Measurements from ENCODE around the gene CYTH1.

Gene CYTH1, protein sequence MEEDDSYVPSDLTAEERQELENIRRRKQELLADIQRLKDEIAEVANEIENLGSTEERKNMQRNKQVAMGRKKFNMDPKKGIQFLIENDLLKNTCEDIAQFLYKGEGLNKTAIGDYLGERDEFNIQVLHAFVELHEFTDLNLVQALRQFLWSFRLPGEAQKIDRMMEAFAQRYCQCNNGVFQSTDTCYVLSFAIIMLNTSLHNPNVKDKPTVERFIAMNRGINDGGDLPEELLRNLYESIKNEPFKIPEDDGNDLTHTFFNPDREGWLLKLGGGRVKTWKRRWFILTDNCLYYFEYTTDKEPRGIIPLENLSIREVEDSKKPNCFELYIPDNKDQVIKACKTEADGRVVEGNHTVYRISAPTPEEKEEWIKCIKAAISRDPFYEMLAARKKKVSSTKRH

DNA sequence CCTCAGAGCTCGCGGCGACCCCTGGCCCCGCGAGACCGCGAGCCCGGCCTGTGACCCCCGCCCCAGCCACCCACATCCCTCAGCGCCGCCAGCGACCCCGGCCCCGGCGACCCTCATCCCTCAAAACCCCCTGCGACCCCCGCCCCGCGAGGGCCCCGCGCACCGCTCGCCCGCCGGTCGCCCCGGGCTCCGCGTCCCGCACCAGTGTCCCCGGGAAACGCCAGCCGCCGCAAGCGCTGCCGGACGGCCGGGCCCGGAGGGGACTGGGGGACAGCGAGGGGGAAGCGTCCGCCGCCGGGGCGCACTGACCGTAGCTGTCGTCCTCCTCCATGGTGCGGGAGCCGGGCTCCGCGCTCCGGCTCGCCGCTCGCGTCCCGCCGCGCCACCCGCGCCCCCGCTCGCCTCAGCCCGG lies at the start of gene CYTH1:
TSS of gene CYTH1 (minus strand) at position 381 of the 412 bp plus-strand sequence. CDS start at position 331, 50 bp downstream.
- DNase-seq (ENCODE audit: low read depth in 3 of 3): no peak

DNA sequence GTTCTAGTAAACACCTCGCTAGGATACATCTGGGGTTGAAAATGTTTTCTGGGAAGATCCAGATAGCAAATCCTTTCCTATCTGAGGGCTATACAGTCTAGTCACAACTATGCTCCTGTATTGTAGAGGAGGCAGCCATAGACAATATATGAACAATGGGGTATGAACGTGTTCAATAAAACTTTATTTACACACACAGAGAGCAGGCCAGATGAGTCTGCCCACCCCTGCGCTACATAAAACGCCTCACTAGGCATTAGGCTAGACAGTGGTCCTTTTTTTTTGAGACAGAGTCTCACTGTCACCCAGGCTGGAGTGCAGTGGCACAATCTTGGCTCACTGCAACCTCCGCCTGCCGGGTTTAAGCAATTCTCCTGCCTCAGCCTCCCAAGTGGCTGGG lies 47.4 kb upstream of the CYTH1 start:
- DNase-seq (ENCODE audit: low read depth in 3 of 3): no peak

DNA sequence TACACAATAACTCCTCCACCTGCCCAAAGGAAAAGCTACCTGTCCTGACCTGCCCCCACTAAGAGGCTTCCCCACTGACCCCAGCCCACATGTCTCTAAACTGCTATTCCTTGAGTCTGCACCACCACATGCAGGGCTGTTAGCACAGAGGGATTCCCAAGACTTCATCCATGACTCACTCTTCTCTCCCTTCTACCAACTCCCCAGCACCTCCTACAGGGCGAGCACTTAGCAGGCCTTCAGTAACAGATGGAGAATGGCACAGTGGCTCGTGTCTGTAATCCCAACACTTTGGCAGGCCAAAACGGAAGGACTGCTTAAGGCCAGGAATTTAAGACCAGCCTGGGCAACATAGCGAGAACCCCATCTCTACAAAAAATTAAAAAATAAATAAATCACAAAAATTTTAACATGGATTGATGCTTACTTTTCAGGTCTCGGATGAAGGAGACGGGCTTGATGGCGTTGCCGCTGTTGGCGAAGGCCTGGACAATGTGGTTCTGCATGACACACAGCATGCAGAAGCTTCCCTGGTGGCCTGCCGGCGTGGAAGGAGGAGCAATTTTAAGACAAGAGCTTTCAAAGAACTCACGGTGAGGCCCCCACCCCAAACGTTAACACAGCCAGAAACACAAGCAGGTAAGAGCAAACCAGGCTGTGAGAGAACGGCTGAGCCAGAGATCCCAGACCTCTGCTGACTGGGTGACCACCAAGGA lies 46.6 kb upstream of the CYTH1 start:
- DNase-seq (ENCODE audit: low read depth in 3 of 3): no peak

- no peak for DNase-seq (ENCODE audit: low read depth in 3 of 3)
Measured at GRCh38 chr17:78826836-78827509, 44.9 kb upstream of the CYTH1 start.

GRCh38 chr17:78826421-78826820 lies 44.3 kb upstream of the CYTH1 start:
- no peak for DNase-seq (ENCODE audit: low read depth in 3 of 3)

GRCh38 chr17:78825696-78826095 lies 43.6 kb upstream of the CYTH1 start:
- no peak for DNase-seq (ENCODE audit: low read depth in 3 of 3)

DNA sequence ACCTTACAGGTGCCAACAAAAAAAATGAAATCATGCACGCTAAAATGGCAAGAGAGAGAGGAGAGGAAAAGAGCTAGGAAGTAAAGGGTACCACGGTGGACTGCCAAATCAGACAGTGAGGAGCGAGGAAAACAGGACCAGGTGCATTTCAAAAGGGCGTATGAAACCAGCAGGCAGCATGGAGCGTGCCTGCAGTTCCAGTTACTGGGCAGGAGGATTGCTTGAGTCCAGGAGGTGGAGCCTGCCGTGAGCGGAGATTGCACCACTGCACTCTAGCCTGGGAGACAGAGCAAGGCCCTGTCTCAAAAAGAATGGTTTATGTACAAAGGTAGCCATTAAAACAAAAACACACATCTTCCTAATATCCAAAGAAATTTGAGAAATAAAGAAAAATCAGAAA lies 42.2 kb upstream of the CYTH1 start:
- DNase-seq (ENCODE audit: low read depth in 3 of 3): no peak

DNA sequence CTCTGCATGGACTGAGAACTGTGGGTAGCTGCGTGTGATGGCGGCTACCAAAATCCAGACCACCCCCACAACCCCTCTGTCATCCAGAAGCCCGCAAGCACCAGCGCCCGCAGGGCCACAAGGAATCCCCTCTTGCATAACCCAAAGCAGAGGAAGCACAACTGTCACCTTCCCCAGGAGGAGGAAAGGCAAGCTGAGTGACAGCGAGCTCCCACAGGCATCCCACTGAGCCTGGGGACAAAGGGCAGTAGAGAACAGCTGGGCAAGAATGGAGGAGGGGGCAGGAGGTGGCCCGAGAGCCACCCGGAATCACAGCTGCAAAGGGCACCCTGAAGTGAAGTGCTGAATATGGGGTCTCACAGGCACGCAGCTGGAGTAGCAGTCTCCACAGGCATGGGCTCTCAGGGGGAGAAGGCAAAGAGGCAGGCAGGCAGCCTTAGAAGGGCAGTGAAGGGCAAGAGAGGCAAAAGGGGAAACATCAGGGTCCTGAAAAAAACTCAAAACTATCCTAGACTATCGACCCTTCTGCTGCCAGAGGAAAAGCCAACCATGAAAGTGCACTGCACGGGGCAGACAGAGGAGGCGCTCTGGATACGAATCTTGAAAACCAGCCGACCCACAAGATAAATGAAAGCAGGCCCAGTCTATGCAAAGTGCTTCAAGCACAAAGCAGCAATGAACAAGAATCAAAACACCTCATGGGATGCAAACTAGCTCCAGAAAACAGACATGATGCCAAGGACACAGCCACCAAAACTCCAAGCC lies 41.4 kb upstream of the CYTH1 start:
- DNase-seq (ENCODE audit: low read depth in 3 of 3): no peak

GRCh38 chr17:78822552-78822951 lies 40.5 kb upstream of the CYTH1 start:
- no peak for DNase-seq (ENCODE audit: low read depth in 3 of 3)

DNA sequence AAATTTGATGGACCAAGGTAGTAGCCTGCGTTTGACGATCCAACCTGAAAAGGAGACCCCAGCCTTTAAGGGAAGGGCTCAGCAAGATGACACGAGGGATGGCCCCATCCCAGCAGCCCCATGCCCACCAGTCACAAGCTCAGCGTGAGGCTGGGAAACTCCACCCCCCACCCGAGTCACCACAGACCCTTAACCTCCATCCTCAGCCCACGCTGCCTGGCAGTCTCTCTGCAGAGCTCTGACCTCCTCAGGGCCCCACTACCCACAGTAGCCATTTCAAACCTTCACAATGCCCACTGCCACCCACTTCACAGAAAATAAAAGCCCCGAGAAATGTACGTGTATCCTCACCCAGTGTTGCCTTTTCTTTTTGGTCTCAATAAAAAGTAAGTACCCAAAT lies 39.9 kb upstream of the CYTH1 start:
- no peak for DNase-seq (ENCODE audit: low read depth in 3 of 3)

DNA sequence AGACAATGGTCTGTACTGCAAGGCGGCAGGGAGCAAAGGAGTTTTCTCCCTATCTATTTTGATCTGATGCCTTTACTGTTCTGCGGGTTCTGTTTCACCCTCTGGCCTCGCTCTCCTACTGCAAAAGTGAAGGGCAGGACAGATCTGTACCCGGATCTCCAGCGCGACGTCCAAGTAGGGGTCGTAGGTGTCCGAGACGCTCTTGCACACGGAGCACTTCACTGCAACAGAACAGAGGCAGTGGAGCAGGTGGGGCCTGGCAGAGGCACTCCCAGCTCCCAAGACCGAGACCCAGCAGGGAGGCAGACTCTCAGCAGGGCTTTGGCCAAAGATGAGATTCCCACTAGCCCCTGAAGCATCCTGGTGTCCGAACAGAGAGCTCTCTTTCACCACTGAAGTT lies 38.8 kb upstream of the CYTH1 start:
- DNase-seq (ENCODE audit: low read depth in 3 of 3): no peak

DNA sequence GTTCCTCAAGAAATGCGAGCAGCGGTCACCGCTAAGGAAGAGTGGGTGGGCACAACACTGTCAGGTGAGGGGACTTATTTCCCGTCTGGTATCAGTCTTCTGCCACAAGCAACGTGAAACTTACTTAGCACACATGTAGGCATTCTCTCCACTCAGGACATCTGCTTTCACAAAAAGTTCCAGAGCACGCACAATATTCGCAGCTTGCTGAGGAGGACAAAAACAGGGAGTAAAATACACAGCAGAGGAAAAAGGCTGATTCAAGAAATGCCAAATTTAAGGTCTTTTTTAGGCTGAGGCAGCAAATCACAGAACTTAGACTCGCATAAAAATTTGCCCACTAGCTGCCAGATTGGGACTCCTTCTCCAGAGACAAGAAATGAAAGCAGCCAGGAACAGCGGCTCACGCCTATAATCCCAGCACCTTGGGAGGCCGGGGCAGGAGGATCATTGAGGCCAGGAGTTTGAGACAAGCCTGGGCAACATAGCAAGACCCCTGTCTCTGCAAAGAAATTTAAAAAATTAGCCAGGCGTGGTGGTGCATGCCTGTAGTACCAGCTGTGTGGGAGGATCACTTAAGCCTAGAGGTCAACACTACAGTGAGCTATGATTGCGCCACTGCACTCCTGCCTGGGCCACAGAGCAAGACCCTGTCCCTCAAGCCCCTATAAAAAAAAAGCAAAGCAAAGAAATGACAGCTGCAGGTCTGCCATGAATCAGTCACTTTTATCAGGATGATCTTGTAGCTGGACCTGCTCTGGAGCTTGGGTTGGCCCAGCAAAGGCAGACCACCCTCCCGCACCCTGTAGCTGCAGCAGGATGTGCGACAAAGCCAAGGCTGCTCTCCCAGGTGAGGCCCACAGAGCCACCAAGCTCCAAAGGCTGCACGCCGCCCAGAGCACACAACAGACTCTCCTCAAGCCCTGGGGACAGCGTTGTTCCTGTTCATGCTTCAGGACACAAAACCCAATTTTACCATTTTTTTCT lies 38.0 kb upstream of the CYTH1 start:
- no peak for DNase-seq (ENCODE audit: low read depth in 3 of 3)

GRCh38 chr17:78819402-78819801 lies 37.3 kb upstream of the CYTH1 start:
- DNase-seq (ENCODE audit: low read depth in 3 of 3): no peak

DNA sequence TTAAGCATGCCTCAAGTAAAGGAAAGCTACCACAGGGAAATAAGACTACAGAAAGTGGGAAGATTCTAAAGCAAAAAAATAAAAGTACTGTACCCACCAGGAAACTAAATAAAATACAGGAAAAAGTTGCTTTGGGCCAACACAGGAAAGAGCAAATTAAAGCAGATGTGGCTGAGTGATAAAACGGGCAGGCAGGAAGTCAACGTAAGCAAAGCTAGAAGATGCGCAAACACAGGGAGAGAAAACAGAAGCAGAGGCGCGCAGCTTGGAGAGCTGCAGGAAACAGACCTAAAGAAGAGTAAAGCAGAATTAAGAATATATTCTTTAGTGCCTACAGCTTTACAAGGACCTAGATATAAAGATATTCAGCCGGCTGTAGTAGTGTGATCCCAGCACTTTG lies 36.9 kb upstream of the CYTH1 start:
- DNase-seq (ENCODE audit: low read depth in 3 of 3): no peak

GRCh38 chr17:78818152-78818846 lies 36.2 kb upstream of the CYTH1 start:
- DNase-seq (ENCODE audit: low read depth in 3 of 3): no peak

DNA sequence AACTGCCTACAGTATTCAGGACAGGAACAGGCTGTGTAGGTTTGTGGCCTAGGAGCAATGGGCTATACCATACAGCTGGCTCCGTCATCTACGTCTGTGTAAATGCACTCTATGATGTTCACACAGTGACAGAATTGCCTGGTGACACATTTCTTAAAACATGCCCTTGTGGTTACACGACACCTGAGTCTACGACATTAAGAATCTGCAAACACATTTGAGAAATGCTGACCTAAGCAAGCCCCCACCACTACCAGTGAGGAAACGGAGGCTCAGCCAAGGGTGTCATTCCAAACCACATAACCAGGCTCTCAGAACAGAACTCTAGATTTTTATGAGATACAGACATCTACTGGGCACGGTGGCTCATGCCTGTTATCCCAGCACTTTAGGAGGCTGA lies 35.0 kb upstream of the CYTH1 start:
- DNase-seq (ENCODE audit: low read depth in 3 of 3): peak in 1 of 3 experiments; percentile 29

DNA sequence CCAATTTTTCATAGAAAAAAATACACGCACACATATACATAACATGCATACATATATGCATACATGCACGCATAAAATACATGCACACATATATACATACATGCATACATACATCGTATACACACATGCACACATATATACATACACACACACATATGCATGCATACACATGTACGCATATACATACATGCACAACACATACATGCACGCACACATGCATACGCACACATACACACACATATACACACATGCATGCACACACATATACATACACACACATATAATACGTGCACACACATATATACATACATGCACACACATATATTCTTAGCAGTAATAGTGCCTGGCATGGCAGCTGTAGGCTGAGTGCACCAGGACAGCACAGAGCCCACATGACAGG lies 33.6 kb upstream of the CYTH1 start:
- DNase-seq (ENCODE audit: low read depth in 3 of 3): no peak

DNA sequence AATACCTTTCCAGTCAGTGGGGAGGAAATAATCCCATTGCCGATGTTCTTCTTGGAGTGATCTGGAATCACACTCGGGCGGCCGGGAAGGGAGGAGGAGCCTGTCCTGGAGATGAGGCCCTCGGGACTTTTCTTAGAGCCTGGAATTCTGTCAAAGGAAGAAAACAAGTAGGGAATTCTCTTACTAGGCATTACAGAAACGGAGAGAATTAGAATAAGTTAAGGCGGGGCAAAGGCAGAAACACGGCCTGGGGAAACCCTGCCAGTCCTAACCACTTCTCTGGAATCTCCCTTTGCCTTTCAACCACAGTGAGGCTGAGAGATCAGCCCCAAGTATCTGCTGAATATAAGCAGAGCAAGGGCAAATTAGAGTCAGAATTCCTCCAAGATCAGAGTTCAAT lies 30.8 kb upstream of the CYTH1 start:
- no peak for DNase-seq (ENCODE audit: low read depth in 3 of 3)

- DNase-seq (ENCODE audit: low read depth in 3 of 3): no peak
Measured at GRCh38 chr17:78808163-78808562, 26.1 kb upstream of the CYTH1 start.

DNA sequence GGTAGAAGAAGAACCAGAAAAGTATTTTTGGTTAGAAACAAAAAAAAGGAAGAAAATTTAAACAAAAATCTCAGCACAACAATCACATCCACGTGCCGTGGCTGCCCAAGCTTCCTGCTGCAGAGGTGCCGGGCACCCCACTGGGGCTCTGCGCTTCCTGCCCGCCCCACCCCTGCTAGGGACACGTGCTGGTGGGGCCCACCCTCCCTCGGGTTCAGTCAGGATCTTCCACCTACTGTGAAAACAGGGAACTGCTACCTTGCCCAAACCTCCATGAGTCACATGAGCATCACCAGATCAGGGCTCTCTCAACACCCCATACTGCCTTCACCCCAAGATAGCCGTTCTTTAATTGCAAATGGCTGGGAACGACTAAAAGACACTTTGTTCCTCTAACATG lies 24.4 kb upstream of the CYTH1 start:
- DNase-seq (ENCODE audit: low read depth in 3 of 3): no peak

Data from stimulated activated CD4-positive, alpha-beta T cell treated with anti-CD3 and anti-CD28 coated beads, TNF-alpha, amount 100 ng/mL, for 4 hours (primary cell).